H4 (cell line): ENCODE data around the gene KCNMA1. TPM values are rescaled to one million over a fixed set of nuclear protein-coding genes. Genes with fewer than 3 reads are reported as not detected.

ENCODE experiments used
- DNase-seq: peaks from one replicate; pipeline ENCODE4 v3.0.0-alpha.2; 2015; ENCODE audit warnings: low spot score
- total RNA-seq: library from RNA; depleted of rRNA; stranded (reverse); fragments of >200 nt; shearing (Covaris generic); gene quantifications from 2 replicates; pipeline ENCODE4 v1.2.3, GENCODE V29; 2014

The KCNMA1 gene
- total RNA-seq, 1 experiment from 2014 or later, result 8.4 TPM

DNA sequence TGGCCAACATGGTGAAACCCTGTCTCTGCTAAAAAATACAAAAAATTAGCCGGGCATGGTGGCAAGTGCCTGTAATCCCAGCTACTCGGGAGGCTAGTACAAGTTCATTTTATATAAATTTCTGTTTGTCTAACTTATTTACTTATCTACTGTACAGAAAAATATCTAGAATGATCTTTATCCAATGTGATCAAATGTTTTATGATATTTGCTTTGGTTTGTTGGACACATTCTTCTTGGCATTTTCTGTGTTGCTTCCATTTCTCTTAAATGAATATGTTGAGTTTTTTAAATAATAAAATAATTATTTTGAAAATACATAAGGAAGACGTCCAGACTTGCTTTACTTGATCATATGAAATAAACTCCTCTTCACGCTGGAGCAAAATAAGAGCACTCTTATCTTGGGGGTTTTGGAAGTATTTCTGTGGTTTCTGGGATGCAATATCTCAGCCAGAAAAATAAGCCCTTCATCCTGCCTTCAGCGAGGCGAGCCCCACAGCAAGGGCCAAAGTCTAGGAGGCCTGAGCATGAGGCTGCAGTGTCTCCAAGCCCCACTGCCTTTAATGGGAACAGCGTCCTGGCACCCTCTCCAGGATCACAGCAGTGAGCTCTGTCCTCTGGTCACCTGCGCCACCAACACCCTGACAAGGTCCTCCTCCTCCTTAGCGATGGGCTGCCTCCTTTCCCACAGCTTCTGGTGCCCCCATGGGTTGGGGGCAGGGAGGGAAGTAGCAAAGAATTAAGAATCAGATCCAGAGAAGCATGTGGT is 480.2 kb downstream of the KCNMA1 start:
- no peak for DNase-seq

DNA sequence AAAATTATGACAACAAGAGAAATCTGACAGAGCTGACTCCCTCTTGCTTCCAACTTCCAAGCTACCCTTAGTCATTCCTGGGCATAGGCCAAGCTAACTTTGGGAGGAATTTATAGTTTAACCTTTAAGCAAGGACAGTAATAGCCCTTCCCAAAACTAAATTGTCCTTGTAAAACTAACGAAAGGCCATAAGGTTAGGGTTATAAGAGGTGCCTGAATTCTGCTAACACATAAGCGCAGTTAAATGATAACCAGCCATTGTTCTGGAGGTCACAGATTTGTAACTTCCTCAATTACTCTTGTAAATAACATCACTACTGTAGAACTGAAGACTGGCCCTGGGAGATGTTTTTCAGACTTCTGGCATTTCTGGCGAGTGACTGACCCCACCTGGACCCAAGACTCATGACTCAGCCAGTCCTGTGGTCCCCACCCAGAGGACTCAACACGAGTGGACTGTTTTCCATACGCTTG is 481.2 kb downstream of the KCNMA1 start:
- DNase-seq, result no peak

DNA sequence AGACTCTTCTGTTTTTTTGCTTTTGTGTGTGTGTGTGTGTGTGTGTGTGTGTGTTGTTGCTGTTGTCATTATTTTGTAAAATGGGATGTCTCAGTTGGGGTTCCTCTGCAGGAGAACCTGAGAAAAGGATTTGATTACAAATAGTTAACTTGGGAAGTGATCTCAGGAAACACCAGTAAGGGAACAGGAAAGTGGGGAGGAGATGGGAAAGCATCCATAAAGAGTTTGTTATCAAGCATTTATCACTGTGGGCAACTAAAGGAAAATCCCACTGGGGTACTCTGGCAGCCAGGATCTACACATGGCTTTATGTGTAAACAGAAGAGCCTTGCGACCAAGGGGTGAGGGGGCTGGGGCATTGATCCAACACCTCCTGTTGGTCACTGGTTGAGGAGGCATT is 485.4 kb downstream of the KCNMA1 start:
- no peak for DNase-seq

DNA sequence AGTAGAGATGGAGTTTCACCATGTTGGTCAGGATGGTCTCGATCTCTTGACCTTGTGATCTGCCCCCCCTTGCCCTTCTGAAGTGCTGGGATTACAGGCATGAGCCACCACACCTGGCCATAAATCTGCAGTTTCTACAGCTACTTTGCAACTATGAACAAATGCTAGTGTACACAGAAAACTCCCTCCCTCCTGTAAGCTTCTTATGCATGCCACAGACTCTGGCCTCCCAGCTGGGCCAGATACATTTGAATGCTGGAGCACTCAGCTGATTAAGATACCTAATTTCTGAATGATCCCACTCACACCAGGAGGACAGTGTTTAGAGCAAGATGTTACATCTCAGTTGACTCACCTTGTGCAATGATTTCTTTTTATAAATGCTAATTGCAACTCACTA is 486.2 kb downstream of the KCNMA1 start:
- DNase-seq, result no peak

DNA sequence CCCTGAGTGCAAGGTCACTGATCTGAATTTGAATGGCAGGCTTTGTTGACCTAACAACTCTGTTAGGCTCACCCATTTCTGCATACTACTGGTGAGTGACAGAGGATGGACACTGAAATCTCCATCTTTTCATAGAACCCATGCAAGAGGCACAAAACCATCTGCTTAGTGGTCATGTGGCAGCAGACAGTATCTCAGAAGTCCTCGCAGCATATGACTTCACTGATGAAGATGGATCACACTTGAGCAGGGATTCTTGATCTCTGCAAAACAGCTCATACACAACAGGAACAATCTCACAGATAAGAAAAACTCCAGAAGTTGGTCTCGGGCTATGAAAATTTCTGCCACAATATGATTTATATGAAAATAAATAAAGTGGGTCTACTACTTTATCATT is 487.9 kb downstream of the KCNMA1 start:
- no peak for DNase-seq

DNA sequence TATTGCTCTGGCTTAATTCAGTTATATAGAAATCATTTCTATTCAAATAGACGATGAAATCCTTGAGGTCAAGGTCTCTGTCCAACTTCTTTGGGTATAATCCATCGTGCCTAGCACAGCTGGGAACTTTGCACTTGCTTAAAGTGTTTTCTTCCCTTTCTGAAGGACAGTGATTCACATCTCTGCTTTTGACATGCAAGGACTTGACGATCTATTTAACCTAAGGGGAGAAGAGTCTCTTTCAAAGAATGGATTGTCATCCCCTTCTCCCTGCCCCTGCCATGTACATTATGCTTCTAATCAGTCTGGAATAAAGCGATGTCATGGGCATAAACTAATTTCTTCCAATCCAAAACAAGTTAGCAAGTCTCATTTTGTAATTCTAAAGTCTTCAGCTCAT is 488.6 kb downstream of the KCNMA1 start:
- no peak for DNase-seq

DNA sequence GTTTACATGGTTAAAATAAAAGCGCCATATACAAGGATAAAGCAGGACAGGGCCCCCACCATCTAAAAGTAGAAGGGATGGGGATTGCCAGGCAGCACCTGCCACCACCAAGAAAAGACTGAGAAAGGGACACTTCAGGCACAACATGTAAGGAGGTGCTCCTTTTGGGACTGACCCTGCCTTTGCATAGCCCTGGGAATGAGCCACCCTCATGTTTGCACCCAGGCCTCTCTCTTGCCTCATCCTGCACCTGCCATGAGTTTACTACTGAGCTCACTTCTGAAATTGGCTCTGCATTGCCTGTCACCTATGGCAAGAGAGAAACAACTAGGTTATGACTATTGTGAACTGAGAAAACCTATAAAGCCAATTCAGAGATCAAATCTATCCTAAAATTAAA is 489.7 kb downstream of the KCNMA1 start:
- no peak for DNase-seq

DNA sequence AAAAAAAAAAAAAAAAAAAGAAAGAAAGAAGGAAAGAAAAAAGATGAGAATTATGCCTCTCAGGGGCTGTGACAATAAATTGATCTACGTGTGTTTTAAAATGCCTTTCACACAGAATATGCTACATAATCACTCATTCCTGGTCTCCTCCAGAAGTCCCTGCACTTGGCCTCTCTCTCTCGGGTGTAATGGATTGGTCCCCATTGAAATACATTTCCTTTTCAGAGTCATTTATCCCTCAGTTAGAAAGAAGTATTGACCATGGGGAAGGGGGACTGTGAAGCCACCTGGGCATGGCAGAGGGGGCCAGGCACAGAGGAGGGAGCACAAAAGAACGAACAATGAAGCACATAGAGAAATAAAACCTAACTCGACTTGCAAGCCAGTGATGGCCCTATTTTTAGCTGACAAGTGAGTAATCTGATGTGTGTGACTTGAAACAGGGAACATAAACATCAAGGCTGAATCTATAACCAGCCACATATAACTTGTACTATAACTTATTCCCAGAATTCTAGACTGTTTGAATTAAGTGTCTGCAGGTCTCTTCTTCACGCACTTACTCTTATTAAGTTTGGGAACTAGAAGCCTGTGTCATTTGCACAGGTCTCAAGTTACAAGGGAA is 490.8 kb downstream of the KCNMA1 start:
- DNase-seq, result no peak

DNA sequence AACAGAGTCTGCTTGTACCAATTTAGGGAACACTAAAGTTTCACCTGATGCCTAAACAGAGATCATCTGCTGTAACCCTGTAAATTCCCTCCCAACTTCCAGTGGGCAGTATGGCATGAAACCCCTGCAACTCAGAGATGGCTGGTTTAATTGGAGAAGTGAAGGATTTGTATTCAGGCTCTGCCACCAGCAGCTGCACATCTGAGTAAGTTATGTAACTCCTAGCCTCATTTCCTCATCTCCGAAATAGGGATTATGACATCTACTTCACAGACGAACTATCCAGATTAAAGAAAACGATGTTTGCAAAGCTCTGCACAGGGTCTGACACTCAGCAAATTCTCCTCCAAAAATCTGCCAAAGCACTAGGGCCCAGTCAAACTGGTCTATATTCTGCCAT is 493.0 kb downstream of the KCNMA1 start:
- DNase-seq, result no peak

DNA sequence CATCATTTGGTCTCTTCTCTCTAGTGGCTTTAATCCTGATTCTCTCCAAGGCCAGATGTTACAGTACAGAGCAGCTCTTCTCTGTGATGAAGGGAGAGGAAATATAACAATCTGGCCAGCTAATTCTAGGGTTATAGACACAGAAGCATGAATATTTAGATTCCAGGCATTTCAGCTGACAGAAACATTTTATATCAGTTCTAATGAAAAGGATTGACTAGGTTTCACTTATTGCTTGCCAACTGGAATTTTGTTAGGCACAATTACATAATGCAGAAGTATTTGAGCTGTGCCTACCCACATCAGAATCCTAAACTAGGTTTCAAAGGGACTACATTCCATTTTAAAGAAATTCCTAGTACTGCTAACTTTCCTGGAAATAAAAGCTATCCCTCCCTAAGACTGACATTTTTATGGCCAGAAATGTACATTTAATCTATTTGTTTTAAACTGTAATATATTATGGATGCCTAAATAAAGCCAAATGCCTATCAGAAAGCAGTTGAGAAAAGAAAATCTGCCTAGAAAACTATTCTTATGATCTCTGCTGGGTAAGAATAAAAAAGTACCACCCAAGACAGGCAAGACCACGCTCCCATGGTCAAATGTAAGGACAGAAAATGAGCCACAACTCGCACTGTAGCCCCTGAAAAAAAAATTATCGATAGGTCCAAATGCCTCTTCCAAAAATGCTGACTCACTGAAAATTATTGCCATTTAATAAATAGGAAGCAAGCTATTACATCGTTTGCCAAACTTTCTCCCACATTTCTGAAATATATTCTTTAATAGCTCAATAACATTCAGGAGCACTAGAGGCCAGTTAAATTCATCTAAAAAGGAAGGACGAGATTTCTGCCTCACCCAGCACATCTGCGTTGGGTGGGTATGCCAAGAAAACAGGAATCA is 498.1 kb downstream of the KCNMA1 start:
- no peak for DNase-seq

DNA sequence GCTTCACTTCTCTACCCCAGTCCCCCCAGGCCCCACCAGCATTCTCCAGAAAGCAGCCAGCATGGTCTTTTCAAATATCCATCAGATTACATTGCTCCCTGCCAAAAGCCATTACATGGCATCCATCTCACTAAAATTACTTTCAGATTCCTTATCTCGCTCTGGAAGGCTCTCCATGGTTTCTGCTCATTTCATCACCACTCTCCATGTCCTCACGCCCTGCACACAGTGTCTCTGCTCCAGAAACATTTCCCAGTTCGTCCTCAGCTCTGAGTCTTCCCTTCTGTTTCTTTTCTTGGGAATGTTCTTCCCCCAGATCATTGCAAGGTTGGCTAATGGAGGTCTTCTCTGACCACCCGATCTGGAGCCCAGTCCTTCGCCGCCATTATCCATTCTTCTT is 499.1 kb downstream of the KCNMA1 start:
- no peak for DNase-seq

DNA sequence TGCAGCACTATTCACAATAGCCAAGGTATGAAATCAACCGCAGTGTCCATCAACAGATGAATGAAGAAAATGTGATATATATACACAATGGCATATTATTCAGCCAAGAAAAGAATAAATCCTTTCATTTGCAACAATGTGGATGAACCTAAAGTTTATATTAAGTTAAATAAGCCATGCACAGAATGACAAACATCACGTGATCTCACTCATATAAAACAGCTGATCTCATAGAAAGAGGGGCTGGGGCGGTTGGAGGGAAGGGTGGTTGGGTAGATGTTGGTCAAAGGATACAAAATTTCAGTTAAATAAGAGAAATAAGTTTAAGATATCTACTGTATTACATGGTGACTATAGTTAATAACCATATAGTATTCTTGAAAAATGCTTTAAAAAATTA is 502.1 kb downstream of the KCNMA1 start:
- DNase-seq, result no peak

DNA sequence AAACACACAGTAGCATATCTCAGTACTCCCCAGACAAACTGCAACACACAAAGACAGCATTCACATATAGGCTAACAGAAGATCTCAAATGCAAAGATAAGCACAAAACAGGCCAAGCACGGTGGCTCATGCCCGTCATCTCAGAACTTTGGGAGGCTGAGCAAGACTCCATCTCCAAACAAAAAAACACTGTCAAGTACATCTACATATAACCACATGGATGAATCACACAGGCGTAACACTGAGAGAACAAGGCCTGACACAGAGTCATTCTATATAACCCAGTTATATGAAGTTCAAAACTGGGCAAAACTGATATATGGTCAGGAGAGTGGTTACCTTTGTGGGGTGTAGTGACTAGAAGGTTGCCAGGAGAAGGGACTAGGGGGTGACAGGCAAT is 506.4 kb downstream of the KCNMA1 start:
- no peak for DNase-seq

DNA sequence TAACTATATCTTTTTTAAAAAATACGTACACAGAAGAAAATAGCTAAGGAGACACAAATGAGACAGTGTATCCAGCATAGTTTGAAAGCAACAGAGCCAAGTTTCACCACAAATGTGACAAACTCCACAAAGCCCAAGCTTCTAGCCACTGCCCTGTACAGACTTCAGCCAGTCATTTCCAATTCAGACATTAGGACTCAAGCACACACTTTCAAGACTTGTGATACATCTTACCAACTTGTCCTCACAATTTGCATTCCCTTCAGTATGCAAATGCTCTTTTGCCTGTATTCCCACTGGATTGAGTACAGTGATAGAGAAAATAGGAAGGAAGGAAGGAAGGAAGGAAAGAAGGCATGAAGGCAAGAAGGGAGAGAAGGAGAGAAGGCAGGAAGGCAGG is 510.4 kb downstream of the KCNMA1 start:
- DNase-seq, result no peak

DNA sequence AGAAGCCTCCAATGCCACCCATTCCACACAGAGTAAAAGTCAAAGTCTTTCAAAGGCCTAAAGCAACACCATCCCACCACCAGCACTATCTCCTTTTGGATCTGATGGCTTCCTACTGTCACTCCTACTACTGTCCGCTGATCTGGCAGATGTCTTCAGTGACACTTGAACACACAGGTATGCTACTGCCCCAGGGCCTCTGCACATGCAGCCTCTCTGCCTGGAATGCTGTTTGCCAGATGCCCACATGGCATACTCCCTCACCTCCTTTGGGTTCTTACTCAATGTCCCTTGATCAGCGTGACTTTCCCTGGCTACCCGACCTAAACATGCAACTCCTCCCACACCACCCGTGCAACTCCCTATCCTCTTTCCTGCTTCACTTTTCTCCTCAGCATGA is 512.4 kb downstream of the KCNMA1 start:
- DNase-seq, result no peak

DNA sequence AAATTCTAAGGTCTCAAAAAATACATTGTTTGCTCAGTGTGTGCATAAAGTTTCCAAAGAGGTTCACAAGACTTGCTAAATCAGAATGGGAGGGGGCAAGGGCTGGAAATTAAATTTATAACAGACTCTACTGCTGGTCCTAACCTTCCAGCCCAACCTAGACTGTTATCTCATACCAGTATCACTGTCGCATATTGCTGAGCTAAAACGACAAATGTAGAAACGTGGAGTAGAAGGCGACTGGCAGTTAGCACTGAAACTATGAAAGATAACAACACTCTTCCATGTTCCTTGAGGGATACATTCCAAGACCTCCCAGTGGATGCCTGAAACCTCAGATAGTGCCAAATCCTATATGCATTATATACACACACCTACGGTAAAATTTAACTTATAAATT is 514.3 kb downstream of the KCNMA1 start:
- no peak for DNase-seq

DNA sequence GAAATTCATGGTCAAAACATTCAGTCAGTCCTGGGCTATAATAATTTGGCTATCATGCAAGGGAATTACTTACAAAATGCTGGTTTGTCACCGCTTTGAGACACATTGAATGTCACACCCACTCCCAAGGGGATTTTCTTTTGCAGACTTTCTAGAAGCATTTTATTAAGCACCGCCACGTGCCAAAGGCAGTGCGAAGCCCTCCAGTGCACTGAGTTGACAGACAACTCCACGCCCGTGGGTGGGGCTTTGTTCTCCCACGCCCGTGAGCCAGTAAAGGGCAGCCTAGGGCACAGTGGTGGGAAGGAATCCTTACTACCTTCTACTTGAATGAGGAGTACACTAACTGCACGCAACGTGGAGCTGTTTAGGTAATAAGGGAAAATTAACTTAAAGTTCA is 515.8 kb downstream of the KCNMA1 start:
- no peak for DNase-seq

DNA sequence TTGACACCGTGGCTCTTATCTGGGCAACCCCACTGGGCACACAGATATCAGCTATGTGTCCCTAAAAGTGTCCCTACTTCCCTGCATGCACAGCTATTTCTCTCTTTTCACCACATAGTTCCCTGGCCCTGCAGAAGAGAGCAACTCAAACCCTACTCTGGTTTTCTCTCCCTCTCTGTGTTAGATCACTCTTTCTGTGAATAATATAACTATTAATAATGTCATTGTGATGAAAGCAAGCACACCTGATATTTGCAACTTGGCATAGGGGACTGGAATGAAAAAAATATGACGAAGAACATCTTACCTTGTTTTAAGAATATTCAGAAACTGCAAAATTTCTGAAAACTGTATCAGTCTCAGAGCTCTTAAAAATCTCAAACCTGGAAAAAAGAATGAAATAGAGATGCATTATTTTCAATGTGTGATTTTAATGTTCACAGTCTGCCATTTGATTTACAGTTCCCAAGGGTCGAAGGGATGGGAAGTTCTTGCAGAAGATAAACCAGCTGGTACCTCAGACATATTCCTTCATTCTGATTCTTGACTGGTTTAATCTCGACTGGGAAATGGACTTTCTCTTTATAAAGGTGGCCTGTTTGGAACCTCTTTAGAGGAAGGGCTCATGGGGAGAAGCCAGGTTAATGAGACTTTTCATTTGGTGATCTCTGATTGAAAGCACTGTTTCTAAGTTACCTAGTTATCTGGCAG is 516.8 kb downstream of the KCNMA1 start:
- no peak for DNase-seq

DNA sequence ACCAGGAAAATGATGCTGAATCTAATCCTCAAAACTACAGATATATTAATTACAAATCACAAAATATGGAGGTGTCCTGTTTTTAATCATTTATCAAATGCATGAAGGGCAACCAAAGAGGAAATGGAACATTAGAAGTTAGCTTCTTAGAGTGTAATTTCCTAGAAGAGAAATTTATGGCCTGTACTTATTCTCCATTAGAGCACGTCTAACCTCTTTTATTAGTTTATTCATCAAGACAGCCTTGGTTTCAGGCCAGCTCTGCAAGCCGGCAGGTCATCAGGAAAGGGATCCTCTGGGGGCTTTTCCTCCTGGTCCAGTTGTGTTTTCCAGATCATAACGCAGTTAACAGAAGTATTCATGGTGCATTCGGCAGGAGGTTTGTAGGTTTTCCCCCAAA is 517.6 kb downstream of the KCNMA1 start:
- DNase-seq, result no peak

DNA sequence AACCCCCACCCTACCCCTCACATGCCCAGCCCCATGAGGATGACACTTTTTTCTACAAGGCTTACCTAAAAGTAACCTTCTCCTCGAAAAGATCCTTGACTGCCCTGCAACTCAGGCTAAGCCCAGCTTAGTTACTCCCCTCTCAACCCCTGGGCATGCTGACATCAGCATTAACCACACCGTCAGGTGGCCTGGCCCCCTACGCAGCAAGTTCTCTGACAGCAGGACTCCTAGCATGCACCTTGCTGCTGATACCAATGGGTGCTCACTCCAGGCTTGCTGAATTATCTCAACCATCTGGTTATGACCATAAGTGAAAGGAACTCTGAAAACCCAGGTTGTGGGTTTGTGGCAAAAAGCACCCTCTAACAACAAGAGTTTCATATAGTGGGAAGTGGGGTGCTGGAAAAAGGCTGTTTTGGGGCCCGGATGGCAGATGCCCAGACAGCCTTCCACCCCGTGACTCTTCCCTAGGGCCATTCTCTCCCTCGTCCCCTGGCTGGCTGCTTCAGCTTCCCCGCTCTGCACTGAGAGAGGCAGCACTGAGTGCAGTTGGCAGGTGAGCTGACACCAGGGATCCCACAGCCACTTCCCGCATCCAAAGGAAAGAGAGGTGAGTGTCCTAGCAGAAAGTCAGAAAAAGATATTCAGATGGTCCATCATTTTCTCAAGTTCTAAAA is 518.9 kb downstream of the KCNMA1 start:
- no peak for DNase-seq

DNA sequence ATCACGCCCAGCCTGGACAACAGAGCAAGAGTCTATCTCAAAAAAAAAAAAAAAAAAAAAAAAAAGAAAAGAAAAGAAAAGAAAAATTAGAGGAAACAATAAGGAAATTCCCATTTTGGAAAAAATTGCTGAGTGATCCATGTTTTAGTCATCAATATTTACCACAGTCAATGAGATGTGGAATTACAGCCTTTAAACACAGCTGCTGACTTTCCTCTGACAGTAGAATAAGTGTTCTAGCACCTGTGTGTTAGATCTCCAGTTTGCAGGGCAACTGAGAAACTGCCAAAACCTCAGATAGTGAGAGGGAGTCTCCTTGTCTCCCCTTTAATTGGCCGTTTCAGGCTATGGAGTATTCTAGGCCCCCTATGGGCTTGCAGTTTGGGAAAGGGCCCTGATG is 520.1 kb downstream of the KCNMA1 start:
- no peak for DNase-seq
